Erythroblast (primary cell): ENCODE data around the gene TP53INP2.
"Not testable (repeated sequence)": the region's sequence is repeated elsewhere in the genome, so short reads cannot be mapped to it uniquely, and the experiment has no call there.

Experiments used
- GATA1 ChIP-seq: IDR thresholded peaks from 2 replicates; pipeline ENCODE4 v1.6.1; 2011; ENCODE audit warnings: low read depth, mild to moderate bottlenecking, control low read depth, low read length, moderate library complexity
- POLR2A ChIP-seq: IDR thresholded peaks from 2 replicates; pipeline ENCODE4 v1.6.1; 2011; ENCODE audit warnings: mild to moderate bottlenecking, low read length

- not testable (repeated sequence) for TF ChIP-seq POLR2A, GATA1
Observed at GRCh38 chr20:34661811-34662210, 42.3 kb upstream of the TP53INP2 start.
